ENCODE data around the gene PCDHGB2.

GRCh38 chr5:141328231-141328630 lies 31.6 kb upstream of the PCDHGB2 start:
- TF ChIP-seq, protein P1, sequence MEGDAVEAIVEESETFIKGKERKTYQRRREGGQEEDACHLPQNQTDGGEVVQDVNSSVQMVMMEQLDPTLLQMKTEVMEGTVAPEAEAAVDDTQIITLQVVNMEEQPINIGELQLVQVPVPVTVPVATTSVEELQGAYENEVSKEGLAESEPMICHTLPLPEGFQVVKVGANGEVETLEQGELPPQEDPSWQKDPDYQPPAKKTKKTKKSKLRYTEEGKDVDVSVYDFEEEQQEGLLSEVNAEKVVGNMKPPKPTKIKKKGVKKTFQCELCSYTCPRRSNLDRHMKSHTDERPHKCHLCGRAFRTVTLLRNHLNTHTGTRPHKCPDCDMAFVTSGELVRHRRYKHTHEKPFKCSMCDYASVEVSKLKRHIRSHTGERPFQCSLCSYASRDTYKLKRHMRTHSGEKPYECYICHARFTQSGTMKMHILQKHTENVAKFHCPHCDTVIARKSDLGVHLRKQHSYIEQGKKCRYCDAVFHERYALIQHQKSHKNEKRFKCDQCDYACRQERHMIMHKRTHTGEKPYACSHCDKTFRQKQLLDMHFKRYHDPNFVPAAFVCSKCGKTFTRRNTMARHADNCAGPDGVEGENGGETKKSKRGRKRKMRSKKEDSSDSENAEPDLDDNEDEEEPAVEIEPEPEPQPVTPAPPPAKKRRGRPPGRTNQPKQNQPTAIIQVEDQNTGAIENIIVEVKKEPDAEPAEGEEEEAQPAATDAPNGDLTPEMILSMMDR (IDR thresholded peaks at IDR 0.05), result no peak
- TF ChIP-seq POLR2AphosphoS5 (IDR thresholded peaks at IDR 0.05; ENCODE audit: insufficient read depth in 1 of 2, low read depth in 1 of 2), result no peak
- TF ChIP-seq POLR2A (IDR thresholded peaks at IDR 0.05), result no peak
